Endodermal cell (in vitro differentiated cells): ENCODE results near the gene PGC. TPM values are rescaled to one million over a fixed set of nuclear protein-coding genes. Genes with fewer than 3 reads are reported as not detected.

Experiments used
- DNase-seq: peaks from one replicate; pipeline ENCODE4 v3.0.0-alpha.2; 2017
- H3K27ac ChIP-seq: 2 replicates; pipeline ENCODE4 v1.5.1; 2013; ENCODE audit warnings: mild to moderate bottlenecking, low read depth, low read length, moderate library complexity
- H3K27me3 ChIP-seq: 2 replicates; pipeline ENCODE4 v1.6.1; 2013; ENCODE audit warnings: mild to moderate bottlenecking, low read length, moderate library complexity; ENCODE audit not compliant: insufficient read depth, control insufficient read depth, poor library complexity, severe bottlenecking
- H3K36me3 ChIP-seq: 2 replicates; pipeline ENCODE4 v1.7.0; 2013; ENCODE audit warnings: mild to moderate bottlenecking, low read length, moderate library complexity; ENCODE audit not compliant: control insufficient read depth, insufficient read depth
- H3K4me1 ChIP-seq: one replicate; pipeline ENCODE4 v1.7.0; 2013; ENCODE audit warnings: low read length; ENCODE audit not compliant: control insufficient read depth, insufficient read depth
- H3K4me3 ChIP-seq: 2 replicates; pipeline ENCODE4 v1.5.1; 2013; ENCODE audit warnings: mild to moderate bottlenecking, low read length, moderate library complexity
- H3K9ac ChIP-seq: 2 replicates; pipeline ENCODE4 v1.6.1; 2013; ENCODE audit warnings: mild to moderate bottlenecking, low read length, moderate library complexity; ENCODE audit not compliant: poor library complexity, severe bottlenecking; ENCODE audit errors: extremely low read depth
- H3K9me3 ChIP-seq: 2 replicates; pipeline ENCODE4 v1.6.1; 2013; ENCODE audit warnings: mild to moderate bottlenecking, low read length, moderate library complexity; ENCODE audit not compliant: control insufficient read depth
- H3K27ac Mint-ChIP-seq: 2 replicates; pipeline ENCODE4 v1.8.0; 2020; ENCODE audit warnings: mixed read lengths
- H3K27me3 Mint-ChIP-seq: 2 replicates; pipeline ENCODE4 v1.8.0; 2021; ENCODE audit warnings: mild to moderate bottlenecking, mixed read lengths; ENCODE audit not compliant: insufficient read depth
- H3K36me3 Mint-ChIP-seq: 2 replicates; pipeline ENCODE4 v1.8.0; 2020; ENCODE audit warnings: low read depth, mixed read lengths
- H3K4me1 Mint-ChIP-seq: 2 replicates; pipeline ENCODE4 v1.8.0; 2020; ENCODE audit warnings: mixed read lengths
- H3K4me3 Mint-ChIP-seq: 2 replicates; pipeline ENCODE4 v1.8.0; 2020; ENCODE audit warnings: mild to moderate bottlenecking, moderate library complexity, mixed read lengths
- H3K9me3 Mint-ChIP-seq: 2 replicates; pipeline ENCODE4 v1.8.0; 2020; ENCODE audit warnings: mild to moderate bottlenecking, mixed read lengths
- CTCF ChIP-seq: fragments of 200-600 bp; sonication (generic); conservative IDR thresholded peaks from 2 replicates; pipeline ENCODE4 v1.5.0; 2021; ENCODE audit warnings: antibody characterized with exemption, mild to moderate bottlenecking
- WGBS, 2 experiments: methylation state at CpG; one replicate each; pipeline versions ENCODE4 v1.1.5 to v1.1.7; 2013; ENCODE audit warnings: missing lambda C conversion rate in 2 of 2, mixed read lengths in 1 of 2; ENCODE audit not compliant: insufficient coverage in 1 of 2, insufficient read length in 1 of 2; 5-methylcytosine and 5-hydroxymethylcytosine counted together
- total RNA-seq, 2 donors: library from RNA; stranded (reverse); fragmentation: NEBNext Ultra II Directional in 1 of 2; extraction: Animal tissue kit (Norgen Biotek cat#: 25700) in 1 of 2; gene quantifications; 2 replicates in 1 of 2; 3 replicates in 1 of 2; pipeline ENCODE4 v1.2.1, GENCODE V29; 2021

Gene PGC
- total RNA-seq, 2 donors from 2014 or later, result not detected

GRCh38 chr6:41711323-41712038, 35.7 kb downstream of the PGC start:
- H3K36me3 ChIP-seq, result no peaks in the 10 kb centered on the region
- Mint-ChIP-seq H3K9me3 (no peaks in the 10 kb centered on the region), H3K4me1 (no peaks in the 10 kb centered on the region), H3K27ac (no peak overlapping the region), H3K27me3 (peaks cover 7% of the 10 kb centered on the region), H3K36me3 (no peaks in the 10 kb centered on the region), H3K4me3 (no peak overlapping the region)
- no peaks in the 10 kb centered on the region for H3K9me3 ChIP-seq
- 90 to 95% methylated on average over 6 to 9 of the region's 9 CpGs for WGBS, 2 experiments
- H3K27me3 ChIP-seq, result no peaks in the 10 kb centered on the region
- DNase-seq, result no peak
- no peak overlapping the region for H3K9ac ChIP-seq
- no peak overlapping the region for H3K4me3 ChIP-seq
- TF ChIP-seq CTCF, result no peak
- no peak overlapping the region for H3K27ac ChIP-seq
- H3K4me1 ChIP-seq, result no peaks in the 10 kb centered on the region

DNA sequence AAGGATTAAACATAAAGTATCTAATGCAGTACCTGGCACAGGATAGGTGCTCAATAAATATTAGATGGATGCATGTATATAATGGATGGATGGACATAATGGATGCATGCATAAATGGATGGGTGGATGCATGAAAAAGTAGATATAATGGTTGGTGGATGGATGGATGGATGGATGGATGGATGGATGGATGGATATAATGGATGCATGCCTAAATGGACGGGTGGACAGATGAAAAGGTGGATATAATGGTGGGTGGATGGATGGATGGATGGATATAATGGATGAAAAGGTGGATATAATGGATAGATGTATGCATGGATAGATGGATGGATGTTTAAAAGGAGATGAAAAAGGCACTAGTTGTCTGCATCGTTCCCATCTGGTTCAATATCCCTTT, 37.8 kb downstream of the PGC start:
- TF ChIP-seq CTCF, result no peak
- H3K36me3 ChIP-seq, result no peaks in the 10 kb centered on the region
- H3K4me3 ChIP-seq, result no peak overlapping the region
- no peaks in the 10 kb centered on the region for H3K4me1 Mint-ChIP-seq
- no peak overlapping the region for H3K4me3 Mint-ChIP-seq
- no peaks in the 10 kb centered on the region for H3K27me3 ChIP-seq
- peaks cover 6% of the 10 kb centered on the region for H3K27me3 Mint-ChIP-seq
- no peaks in the 10 kb centered on the region for H3K9me3 ChIP-seq
- DNase-seq, result no peak
- H3K36me3 Mint-ChIP-seq, result no peaks in the 10 kb centered on the region
- H3K27ac Mint-ChIP-seq, result no peak overlapping the region
- no peaks in the 10 kb centered on the region for H3K9me3 Mint-ChIP-seq
- H3K4me1 ChIP-seq, result no peaks in the 10 kb centered on the region
- H3K9ac ChIP-seq, result no peak overlapping the region
- 83 to 88% methylated on average over 1 to 2 of the region's 2 CpGs for WGBS, 2 experiments
- H3K27ac ChIP-seq, result no peak overlapping the region

DNA sequence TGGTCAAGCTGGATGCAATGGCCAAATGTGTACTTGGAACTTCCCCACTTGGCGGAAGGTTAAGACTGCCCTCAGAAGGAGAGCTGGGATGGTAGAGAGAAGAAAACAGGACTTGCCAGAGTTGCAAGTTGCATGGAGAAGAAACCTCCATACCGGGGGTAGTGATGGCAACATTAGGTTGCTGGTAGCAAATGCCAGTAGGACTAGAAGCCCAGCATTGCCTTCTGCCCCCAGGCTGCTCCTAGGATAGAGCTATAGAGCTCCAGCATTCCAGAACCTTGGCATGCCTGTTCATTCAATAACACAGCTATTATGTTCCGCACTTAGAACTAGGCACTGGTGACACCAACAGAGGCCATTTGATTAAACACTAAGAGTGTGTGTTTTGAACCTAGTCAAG, 38.3 kb downstream of the PGC start:
- Mint-ChIP-seq H3K27me3 (peaks cover 6% of the 10 kb centered on the region), H3K4me3 (no peak overlapping the region), H3K9me3 (no peaks in the 10 kb centered on the region), H3K36me3 (no peaks in the 10 kb centered on the region), H3K4me1 (no peaks in the 10 kb centered on the region), H3K27ac (no peak overlapping the region)
- Histone ChIP-seq H3K9me3 (no peaks in the 10 kb centered on the region), H3K27ac (no peak overlapping the region), H3K27me3 (no peaks in the 10 kb centered on the region), H3K4me3 (no peak overlapping the region), H3K9ac (no peak overlapping the region), H3K4me1 (no peaks in the 10 kb centered on the region), H3K36me3 (no peaks in the 10 kb centered on the region)
- 83 to 86% methylated on average over 3 of the region's 3 CpGs for WGBS, 2 experiments
- no peak for TF ChIP-seq CTCF
- DNase-seq, result no peak
